ENCODE measurements around the gene PDE8B. TPM values are rescaled to one million over a fixed set of nuclear protein-coding genes. Genes with fewer than 3 reads are reported as not detected.

The PDE8B gene
- polyA plus RNA-seq, 1 experiment, result 0.02 TPM

- H3K9me3 ChIP-seq (ENCODE audit: control insufficient read depth, insufficient read depth, low read length), result no peaks in the 10 kb centered on the region
- no peak for DNase-seq (ENCODE audit: low read depth, low spot score)
- H3K27ac ChIP-seq (ENCODE audit: low read depth, low read length), result no peak overlapping the region
- ChIA-PET POLR2A (no interaction called here), CTCF (no interaction called here)
- no peak overlapping the region for H3K4me3 ChIP-seq (ENCODE audit: low read depth, low read length)
- TF ChIP-seq, protein P1, sequence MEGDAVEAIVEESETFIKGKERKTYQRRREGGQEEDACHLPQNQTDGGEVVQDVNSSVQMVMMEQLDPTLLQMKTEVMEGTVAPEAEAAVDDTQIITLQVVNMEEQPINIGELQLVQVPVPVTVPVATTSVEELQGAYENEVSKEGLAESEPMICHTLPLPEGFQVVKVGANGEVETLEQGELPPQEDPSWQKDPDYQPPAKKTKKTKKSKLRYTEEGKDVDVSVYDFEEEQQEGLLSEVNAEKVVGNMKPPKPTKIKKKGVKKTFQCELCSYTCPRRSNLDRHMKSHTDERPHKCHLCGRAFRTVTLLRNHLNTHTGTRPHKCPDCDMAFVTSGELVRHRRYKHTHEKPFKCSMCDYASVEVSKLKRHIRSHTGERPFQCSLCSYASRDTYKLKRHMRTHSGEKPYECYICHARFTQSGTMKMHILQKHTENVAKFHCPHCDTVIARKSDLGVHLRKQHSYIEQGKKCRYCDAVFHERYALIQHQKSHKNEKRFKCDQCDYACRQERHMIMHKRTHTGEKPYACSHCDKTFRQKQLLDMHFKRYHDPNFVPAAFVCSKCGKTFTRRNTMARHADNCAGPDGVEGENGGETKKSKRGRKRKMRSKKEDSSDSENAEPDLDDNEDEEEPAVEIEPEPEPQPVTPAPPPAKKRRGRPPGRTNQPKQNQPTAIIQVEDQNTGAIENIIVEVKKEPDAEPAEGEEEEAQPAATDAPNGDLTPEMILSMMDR (IDR thresholded peaks at IDR 0.05; ENCODE audit: low read depth, low read length), result no peak
- no peaks in the 10 kb centered on the region for H3K27me3 ChIP-seq (ENCODE audit: control insufficient read depth, insufficient read depth, low read length)
These were observed 74.9 kb downstream of the PDE8B start for GRCh38 chr5:77285251-77285841.

DNA sequence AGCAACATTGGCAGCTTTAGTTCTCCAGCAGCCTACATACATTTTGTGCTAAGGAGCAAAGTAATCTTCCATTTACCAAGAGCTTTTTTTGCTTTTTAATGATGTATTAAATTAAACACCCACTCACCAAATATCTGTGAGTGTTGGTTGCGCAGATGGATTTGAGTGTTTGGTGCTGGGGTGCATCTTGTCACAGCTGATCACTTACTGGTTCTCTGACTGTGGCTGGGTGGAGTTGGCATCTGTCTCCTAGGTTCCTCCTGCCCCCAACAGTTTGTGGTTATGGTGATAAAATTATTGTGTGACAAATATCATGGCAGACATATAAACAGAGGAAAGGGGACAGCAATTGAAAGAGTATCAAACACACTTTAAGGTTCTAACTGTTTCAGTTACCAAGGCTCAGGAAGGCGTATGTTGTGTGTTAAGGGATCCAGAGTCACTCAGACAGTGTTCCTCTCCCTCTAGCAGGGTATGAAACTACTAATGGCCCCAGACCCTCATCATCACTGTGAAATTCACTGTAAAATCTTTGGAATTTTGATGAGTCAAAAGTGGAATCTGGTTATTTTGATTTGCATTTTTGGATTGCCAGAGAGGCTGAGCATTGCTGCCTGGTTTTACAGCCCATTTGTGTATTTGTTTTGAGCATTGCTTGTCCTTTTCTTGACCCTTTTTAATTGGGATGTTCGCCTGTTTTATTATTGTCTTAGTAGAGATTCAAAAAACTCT, 81.7 kb downstream of the PDE8B start:
- H3K27me3 ChIP-seq (ENCODE audit: control insufficient read depth, insufficient read depth, low read length), result no peaks in the 10 kb centered on the region
- POLR2A ChIA-PET, result interaction anchor here (0.8 kb wide), 1 partner anchor 9 kb away, joined by 4 read pairs; no protein-coding TSS in a partner anchor
- no peaks in the 10 kb centered on the region for H3K9me3 ChIP-seq (ENCODE audit: control insufficient read depth, insufficient read depth, low read length)
- CTCF ChIA-PET, result interaction anchor here (0.6 to 1.1 kb wide), 2 partner anchors 148 to 201 kb away, joined by 3 to 4 read pairs; no protein-coding TSS in a partner anchor
- TF ChIP-seq, protein P1 (IDR thresholded peaks at IDR 0.05; ENCODE audit: low read depth, low read length), result no peak
- DNase-seq (ENCODE audit: low read depth, low spot score), result no peak
- no peak overlapping the region for H3K4me3 ChIP-seq (ENCODE audit: low read depth, low read length)
- no peak overlapping the region for H3K27ac ChIP-seq (ENCODE audit: low read depth, low read length)

DNA sequence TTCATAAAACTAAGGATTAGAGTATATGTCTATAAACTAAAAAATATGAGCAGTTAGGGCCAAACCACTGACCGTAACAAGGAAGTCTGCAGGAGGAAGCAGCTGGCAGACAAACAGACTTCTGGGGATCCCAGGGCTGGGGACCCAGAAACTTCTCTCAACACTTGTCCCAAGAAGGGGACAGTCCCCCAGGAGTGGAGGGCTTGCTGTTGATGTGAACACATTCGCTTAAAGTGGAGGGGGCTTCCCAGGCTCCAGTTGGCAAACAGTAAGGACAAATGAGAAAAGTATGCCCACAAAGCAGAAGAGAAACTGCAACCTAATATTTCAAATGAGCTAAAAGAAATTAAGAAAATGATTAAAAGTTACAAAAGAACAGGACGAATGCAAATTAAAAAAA, 83.7 kb downstream of the PDE8B start:
- ChIA-PET POLR2A (no interaction called here), CTCF (interaction anchor here (3.1 kb wide), 1 partner anchor 12 kb away, joined by 11 read pairs; no protein-coding TSS in a partner anchor)
- no peak overlapping the region for H3K27ac ChIP-seq (ENCODE audit: low read depth, low read length)
- no peaks in the 10 kb centered on the region for H3K9me3 ChIP-seq (ENCODE audit: control insufficient read depth, insufficient read depth, low read length)
- TF ChIP-seq, protein P1 (IDR thresholded peaks at IDR 0.05; ENCODE audit: low read depth, low read length), result no peak
- H3K27me3 ChIP-seq (ENCODE audit: control insufficient read depth, insufficient read depth, low read length), result no peaks in the 10 kb centered on the region
- no peak for DNase-seq (ENCODE audit: low read depth, low spot score)
- no peak overlapping the region for H3K4me3 ChIP-seq (ENCODE audit: low read depth, low read length)

GRCh38 chr5:77295863-77296378, 85.4 kb downstream of the PDE8B start:
- Histone ChIP-seq H3K27me3 (ENCODE audit: control insufficient read depth, insufficient read depth, low read length) (no peaks in the 10 kb centered on the region), H3K27ac (ENCODE audit: low read depth, low read length) (no peak overlapping the region), H3K9me3 (ENCODE audit: control insufficient read depth, insufficient read depth, low read length) (no peaks in the 10 kb centered on the region), H3K4me3 (ENCODE audit: low read depth, low read length) (no peak overlapping the region)
- CTCF ChIA-PET, result interaction anchor here (0.9 to 3.1 kb wide), 2 partner anchors 14 to 197 kb away, joined by 3 to 11 read pairs; no protein-coding TSS in a partner anchor
- POLR2A ChIA-PET, result no interaction called here
- no peak for DNase-seq (ENCODE audit: low read depth, low spot score)
- TF ChIP-seq, protein P1 (IDR thresholded peaks at IDR 0.05; ENCODE audit: low read depth, low read length), result no peak

DNA sequence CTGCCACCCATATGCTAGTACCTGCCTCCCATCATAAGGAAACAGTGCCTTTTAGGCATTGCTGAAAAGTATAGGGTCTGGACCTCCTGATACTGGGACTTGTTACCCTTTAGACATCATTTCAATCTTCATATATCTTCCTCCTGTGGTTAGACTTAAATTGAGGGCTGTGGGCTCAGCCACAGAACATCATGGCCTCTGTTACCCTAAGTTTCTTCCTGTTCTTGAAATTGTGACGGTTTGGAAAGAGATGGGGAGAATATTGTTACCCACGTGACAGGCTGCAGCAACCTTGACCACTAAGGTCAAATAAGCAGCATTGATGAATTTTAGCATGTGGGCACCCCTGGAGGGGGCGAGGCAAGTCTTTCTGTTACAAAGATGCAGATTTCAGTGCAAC, 87.7 kb downstream of the PDE8B start:
- H3K9me3 ChIP-seq (ENCODE audit: control insufficient read depth, insufficient read depth, low read length), result no peaks in the 10 kb centered on the region
- H3K4me3 ChIP-seq (ENCODE audit: low read depth, low read length), result no peak overlapping the region
- H3K27me3 ChIP-seq (ENCODE audit: control insufficient read depth, insufficient read depth, low read length), result no peaks in the 10 kb centered on the region
- H3K27ac ChIP-seq (ENCODE audit: low read depth, low read length), result no peak overlapping the region
- no peak for DNase-seq (ENCODE audit: low read depth, low spot score)
- CTCF ChIA-PET, result no interaction called here
- TF ChIP-seq, protein P1 (IDR thresholded peaks at IDR 0.05; ENCODE audit: low read depth, low read length), result no peak
- POLR2A ChIA-PET, result no interaction called here
